Sigmoid colon (tissue), 7 donors: ENCODE data around the gene AEBP1. TPM values are rescaled to one million over a fixed set of nuclear protein-coding genes. Genes with fewer than 3 reads are reported as not detected.
A peak's percentile ranks its signal among the peaks of the same experiment; 100 is the strongest.

ENCODE experiments used
- DNase-seq: peaks from one replicate; pipeline ENCODE4 v3.0.0-alpha.2; 2019
- H3K27ac ChIP-seq, 4 donors: fragments of 200-600 bp; sonication (generic); one replicate each; pipeline ENCODE4 v1.5.1; 2016 to 2019; ENCODE audit warnings: mild to moderate bottlenecking in 1 of 4
- H3K27me3 ChIP-seq, 3 donors: fragments of 200-600 bp; sonication (generic); one replicate each; pipeline ENCODE4 v1.5.1; 2019; ENCODE audit warnings: mild to moderate bottlenecking in 1 of 3
- H3K36me3 ChIP-seq, 4 donors: fragments of 200-600 bp; sonication (generic); one replicate each; pipeline ENCODE4 v1.5.1; 2016 to 2019
- H3K4me1 ChIP-seq, 4 donors: fragments of 200-600 bp; sonication (generic); one replicate each; pipeline ENCODE4 v1.5.1; 2017 to 2019
- H3K4me3 ChIP-seq, 4 donors: fragments of 200-600 bp; sonication (generic); one replicate each; pipeline ENCODE4 v1.5.1; 2017 to 2019; ENCODE audit warnings: mild to moderate bottlenecking in 2 of 4, moderate library complexity in 1 of 4
- H3K9me3 ChIP-seq, 4 donors: fragments of 200-600 bp in 3 of 4; sonication (generic) in 3 of 4; one replicate each; pipeline versions ENCODE4 v1.5.1 to v1.6.1; 2013 to 2019
- CTCF ChIP-seq, 4 experiments: fragments of 450-650 bp in 3 of 4; fragments of 200-600 bp in 1 of 4; IDR thresholded peaks; one replicate each; pipeline ENCODE4 v1.5.1; 2016 to 2019; ENCODE audit warnings: antibody characterized with exemption in 4 of 4, mild to moderate bottlenecking in 3 of 4, moderate library complexity in 2 of 4
- EP300 ChIP-seq, 4 donors: sonication (generic); formaldehyde crosslinking; IDR thresholded peaks; one replicate each; pipeline ENCODE4 v1.6.1; 2017; ENCODE audit warnings: antibody characterized with exemption in 4 of 4
- POLR2A ChIP-seq, 2 donors: fragments of 450-650 bp; IDR thresholded peaks; one replicate each; pipeline ENCODE4 v1.6.1; 2016; ENCODE audit warnings: antibody characterized with exemption in 2 of 2, mild to moderate bottlenecking in 2 of 2, moderate library complexity in 2 of 2
- POLR2AphosphoS5 ChIP-seq, 4 donors: sonication (generic); formaldehyde crosslinking; IDR thresholded peaks; one replicate each; pipeline ENCODE4 v1.6.1; 2017; ENCODE audit warnings: antibody characterized with exemption in 4 of 4
- WGBS, 2 donors: extraction: QIAGEN DNeasy Blood & Tissue Kit; methylation state at CpG; one replicate each; pipeline ENCODE4 v1.1.7; 2013; 5-methylcytosine and 5-hydroxymethylcytosine counted together
- intact Hi-C: fragments of 100-400 bp; cut with DNase I; formaldehyde crosslinking; loops from one replicate; pipeline ENCODE4 v1.15.1; 2023
- polyA plus RNA-seq, 3 donors: library from polyadenylated mRNA; stranded (reverse); fragments of 200-250 nt; gene quantifications; one replicate each; pipeline ENCODE4 v1.2.3, GENCODE V29; 2013
- total RNA-seq, 4 donors: library from RNA; depleted of rRNA; stranded (reverse); fragments of >200 nt; gene quantifications; one replicate each; pipeline ENCODE4 v1.1.0, GENCODE V29; 2016
- donor health status: healthy with polysubstance abuse.
- donor health status: Bipolar disorder and iron deficiency.
- donor health status: healthy.

The AEBP1 gene
- total and polyA plus RNA-seq, 7 donors: 2.5 to 182 (median 74.6) TPM

- DNase-seq: no peak
- intact Hi-C loops: no loop called here
- Histone ChIP-seq H3K27me3 (peaks cover 5 to 65% (median 17%) of the 10 kb centered on the region in 3 donors), H3K4me3 (peak overlapping the region; percentile 45 to 65 (median 52)), H3K27ac (peak overlapping the region; percentile 74 to 91 (median 78)), H3K36me3 (peaks cover 0 to 29% (median 3%) of the 10 kb centered on the region in 4 donors), H3K4me1 (peaks cover 0 to 29% (median 21%) of the 10 kb centered on the region in 4 donors), H3K9me3 (no peaks in the 10 kb centered on the region)
- TF ChIP-seq EP300 (IDR thresholded peaks at IDR 0.05): no peak
- TF ChIP-seq CTCF (IDR thresholded peaks at IDR 0.05): no peak
- TF ChIP-seq POLR2AphosphoS5 (IDR thresholded peaks at IDR 0.05): no peak
- 66 to 78% methylated on average over 2 of the region's 2 CpGs for WGBS, 2 donors
Measured at GRCh38 chr7:44105832-44106231, 1.7 kb downstream of the AEBP1 start.

- WGBS, 2 donors: 81 to 85% methylated on average over 10 of the region's 10 CpGs
- TF ChIP-seq CTCF (IDR thresholded peaks at IDR 0.05): no peak
- no peak for TF ChIP-seq POLR2A (IDR thresholded peaks at IDR 0.05)
- no peak for TF ChIP-seq EP300 (IDR thresholded peaks at IDR 0.05)
- Histone ChIP-seq H3K36me3 (peaks cover under 1 to 35% (median 5%) of the 10 kb centered on the region in 4 donors), H3K27me3 (peaks cover 5 to 65% (median 17%) of the 10 kb centered on the region in 3 donors), H3K27ac (peak overlapping the region; percentile 74 to 91 (median 78)), H3K9me3 (no peaks in the 10 kb centered on the region), H3K4me1 (peaks cover 0 to 29% (median 21%) of the 10 kb centered on the region in 4 donors), H3K4me3 (peak overlapping the region in 2 of 4 donors; percentile 55 to 65)
- intact Hi-C loops: no loop called here
- DNase-seq: no peak
Measured at GRCh38 chr7:44106311-44107065, 2.3 kb downstream of the AEBP1 start.

GRCh38 chr7:44107116-44107960, 3.2 kb downstream of the AEBP1 start:
- Histone ChIP-seq H3K36me3 (peaks cover 3 to 38% (median 5%) of the 10 kb centered on the region in 4 donors), H3K27me3 (peaks cover 5 to 65% (median 17%) of the 10 kb centered on the region in 3 donors), H3K9me3 (no peaks in the 10 kb centered on the region), H3K4me1 (peaks cover 0 to 29% (median 21%) of the 10 kb centered on the region in 4 donors), H3K4me3 (no peak overlapping the region), H3K27ac (peak overlapping the region in 3 of 4 donors; percentile 36 to 91 (median 76))
- WGBS, 2 donors: 90 to 93% methylated on average over 18 of the region's 18 CpGs
- intact Hi-C loops: no loop called here
- no peak for TF ChIP-seq POLR2AphosphoS5 (IDR thresholded peaks at IDR 0.05)
- no peak for TF ChIP-seq EP300 (IDR thresholded peaks at IDR 0.05)
- TF ChIP-seq POLR2A (IDR thresholded peaks at IDR 0.05): no peak
- TF ChIP-seq CTCF (IDR thresholded peaks at IDR 0.05): no peak
- DNase-seq: no peak

DNA sequence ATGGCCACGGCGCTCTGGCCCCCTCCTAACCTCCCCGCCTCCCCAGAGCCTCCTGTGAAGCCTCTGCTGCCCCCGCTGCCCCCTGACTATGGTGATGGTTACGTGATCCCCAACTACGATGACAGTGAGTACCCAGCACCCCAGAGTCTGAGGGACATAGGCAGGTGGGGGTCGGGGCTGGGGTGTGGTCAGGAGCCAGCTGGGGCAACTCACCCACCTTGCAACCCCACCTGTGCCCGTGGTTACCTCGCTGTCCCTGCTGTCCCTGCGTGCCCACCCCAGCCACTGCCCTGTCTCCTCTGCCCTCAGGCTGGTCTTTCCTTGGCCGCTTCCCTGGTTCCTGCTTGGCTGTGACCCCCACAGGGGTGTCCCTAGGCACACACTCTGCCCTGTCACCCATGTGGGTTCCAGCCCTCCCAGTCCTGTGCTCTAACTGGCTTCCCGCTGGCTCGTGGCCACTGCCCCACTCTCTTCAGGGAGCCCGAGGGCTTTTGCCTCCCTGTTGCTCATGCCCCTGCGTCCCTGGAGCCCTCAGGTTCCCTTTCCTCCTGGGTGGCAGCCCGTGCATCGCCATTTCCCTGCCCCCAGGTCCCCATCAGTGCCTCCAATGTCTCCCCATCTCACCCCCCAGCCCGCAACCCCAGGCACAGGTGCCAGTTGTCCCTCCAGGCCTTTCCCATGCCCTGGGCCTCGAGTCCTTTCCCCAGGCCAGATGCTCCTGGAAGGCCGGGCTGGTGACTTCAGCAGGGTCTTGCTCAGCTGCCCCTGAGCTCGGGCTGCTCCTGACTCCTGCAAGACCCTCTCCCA, 4.0 kb downstream of the AEBP1 start:
- no peak for DNase-seq
- peaks cover 3 to 46% (median 5%) of the 10 kb centered on the region in 4 donors for H3K36me3 ChIP-seq
- intact Hi-C loops: no loop called here
- peak overlapping the region in 1 of 4 donors; percentile 14 for H3K27ac ChIP-seq
- WGBS, 2 donors: 83 to 91% methylated on average over 21 of the region's 21 CpGs
- no peaks in the 10 kb centered on the region for H3K9me3 ChIP-seq
- TF ChIP-seq POLR2AphosphoS5 (IDR thresholded peaks at IDR 0.05) (no peak), CTCF (IDR thresholded peaks at IDR 0.05) (no peak), EP300 (IDR thresholded peaks at IDR 0.05) (no peak), POLR2A (IDR thresholded peaks at IDR 0.05) (no peak)
- no peak overlapping the region for H3K4me3 ChIP-seq
- peaks cover 0 to 29% (median 21%) of the 10 kb centered on the region in 4 donors for H3K4me1 ChIP-seq
- H3K27me3 ChIP-seq: peaks cover 5 to 65% (median 17%) of the 10 kb centered on the region in 3 donors
